Stimulated activated CD8-positive, alpha-beta memory T cell treated with anti-CD3 and anti-CD28 coated beads, Interleukin-2, amount 100 ng/mL, for 1 hour (primary cell): Measurements from ENCODE around the gene SLC13A5.
"Not testable (repeated sequence)": the region's sequence is repeated elsewhere in the genome, so short reads cannot be mapped to it uniquely, and the experiment has no call there.

ENCODE experiments used
- DNase-seq, 2 donors: peaks; one replicate each; pipeline ENCODE4 v3.0.0-alpha.2; 2020; ENCODE audit warnings: low read depth in 2 of 2

Gene SLC13A5

GRCh38 chr17:6713130-6713917 is at the start of gene SLC13A5:
SLC13A5 (minus strand) TSS chr17:6713369; CDS start chr17:6713333, 36 bp downstream.
- DNase-seq: no peak

GRCh38 chr17:6761779-6762178 is 48.6 kb upstream of the SLC13A5 start:
- no peak for DNase-seq

GRCh38 chr17:6757747-6758146 is 44.6 kb upstream of the SLC13A5 start:
- no peak for DNase-seq

GRCh38 chr17:6756425-6757031 is 43.4 kb upstream of the SLC13A5 start:
- no peak for DNase-seq

- DNase-seq: peak; percentile 20 to 53
These were observed 42.6 kb upstream of the SLC13A5 start, which contains the start of gene XAF1 for GRCh38 chr17:6755731-6756184. XAF1 (plus strand) TSS chr17:6756046; CDS start chr17:6756079, 33 bp downstream.

- no peak for DNase-seq
These were observed 42.1 kb upstream of the SLC13A5 start for GRCh38 chr17:6755281-6755680.

GRCh38 chr17:6753546-6753945 is 40.4 kb upstream of the SLC13A5 start:
- DNase-seq: no peak

- DNase-seq: peak; percentile 26 to 60
These were observed 39.9 kb upstream of the SLC13A5 start for GRCh38 chr17:6753006-6753445.

- no peak for DNase-seq
These were observed 39.1 kb upstream of the SLC13A5 start for GRCh38 chr17:6752068-6752909.

GRCh38 chr17:6749519-6749918 is 36.4 kb upstream of the SLC13A5 start:
- no peak for DNase-seq

- no peak for DNase-seq
These were observed 35.4 kb upstream of the SLC13A5 start for GRCh38 chr17:6748617-6749016.

- DNase-seq: not testable (repeated sequence)
These were observed 33.5 kb upstream of the SLC13A5 start for GRCh38 chr17:6746665-6747064.

- no peak for DNase-seq
These were observed 16.4 kb upstream of the SLC13A5 start for GRCh38 chr17:6729531-6729930.

GRCh38 chr17:6724009-6724408 is 10.8 kb upstream of the SLC13A5 start:
- no peak for DNase-seq

GRCh38 chr17:6721744-6722143 is 8.6 kb upstream of the SLC13A5 start:
- no peak for DNase-seq

- no peak for DNase-seq
These were observed 3.6 kb upstream of the SLC13A5 start for GRCh38 chr17:6716736-6717135.

- DNase-seq: no peak
These were observed 1.2 kb upstream of the SLC13A5 start for GRCh38 chr17:6714315-6714874.

GRCh38 chr17:6713918-6714271 is 726 bp upstream of the SLC13A5 start:
- DNase-seq: no peak

- DNase-seq: no peak
These were observed 377 bp downstream of the SLC13A5 start for GRCh38 chr17:6712854-6713129.

- DNase-seq: no peak
These were observed 913 bp downstream of the SLC13A5 start for GRCh38 chr17:6712058-6712853.

GRCh38 chr17:6711681-6712057 is 1.5 kb downstream of the SLC13A5 start:
- DNase-seq: no peak
